IgD-negative memory B cell (primary cell): ENCODE measurements around the gene GATA1. TPM values are rescaled to one million over a fixed set of nuclear protein-coding genes. Genes with fewer than 3 reads are reported as not detected.

Experiments used
- H3K27ac Mint-ChIP-seq, 3 donors: one replicate each; pipeline ENCODE4 v1.8.0; 2020 to 2022; ENCODE audit warnings: mild to moderate bottlenecking in 3 of 3, mixed read lengths in 3 of 3, moderate library complexity in 1 of 3
- H3K27me3 Mint-ChIP-seq: one replicate; pipeline ENCODE4 v1.8.0; 2021; ENCODE audit warnings: mixed read lengths
- H3K36me3 Mint-ChIP-seq: one replicate; pipeline ENCODE4 v1.8.0; 2020; ENCODE audit warnings: mild to moderate bottlenecking, mixed read lengths
- H3K4me1 Mint-ChIP-seq, 3 donors: one replicate each; pipeline ENCODE4 v1.8.0; 2020 to 2022; ENCODE audit warnings: mixed read lengths in 3 of 3, mild to moderate bottlenecking in 1 of 3
- H3K4me3 Mint-ChIP-seq, 4 donors: one replicate each; pipeline ENCODE4 v1.8.0; 2020 to 2022; ENCODE audit warnings: mild to moderate bottlenecking in 4 of 4, mixed read lengths in 4 of 4, moderate library complexity in 3 of 4
- H3K9me3 Mint-ChIP-seq, 3 donors: one replicate each; pipeline ENCODE4 v1.8.0; 2020 to 2021; ENCODE audit warnings: mixed read lengths in 3 of 3, mild to moderate bottlenecking in 1 of 3
- polyA plus RNA-seq: library from polyadenylated mRNA; unstranded; fragments of 300-500 nt; fragmentation: Illumina TruSeq; gene quantifications from one replicate; pipeline ENCODE4 v1.2.3, GENCODE V29; 2021

The GATA1 gene
- not detected for polyA plus RNA-seq

GRCh38 chrX:48786341-48786800 lies at the start of gene GATA1:
Gene GATA1 (plus strand): TSS chrX:48786590. CDS start chrX:48791110, 4,520 bp downstream.
- H3K36me3 Mint-ChIP-seq, result no peaks in the 10 kb centered on the region
- no peaks in the 10 kb centered on the region for H3K9me3 Mint-ChIP-seq
- H3K27me3 Mint-ChIP-seq, result peaks cover 14% of the 10 kb centered on the region
- no peak within 1 kb of the TSS for H3K4me3 Mint-ChIP-seq
- H3K27ac Mint-ChIP-seq, result peak within 1 kb of the TSS in 1 of 3 donors; percentile 83
- H3K4me1 Mint-ChIP-seq, result peaks cover 0 to 3% (median 1%) of the 10 kb centered on the region in 3 donors

- Mint-ChIP-seq H3K4me3 (peak overlapping the region; percentile 69 to 95 (median 92)), H3K9me3 (peaks cover 0 to 2% (median 0%) of the 10 kb centered on the region in 3 donors), H3K4me1 (peaks cover 9 to 12% (median 10%) of the 10 kb centered on the region in 3 donors), H3K27ac (peak overlapping the region; percentile 74 to 96 (median 89)), H3K27me3 (no peaks in the 10 kb centered on the region), H3K36me3 (peaks cover 3% of the 10 kb centered on the region)
Observed at GRCh38 chrX:48736878-48737212, 49.5 kb upstream of the GATA1 start.

- Mint-ChIP-seq H3K27me3 (no peaks in the 10 kb centered on the region), H3K9me3 (peaks cover 0 to 2% (median 0%) of the 10 kb centered on the region in 3 donors)
Observed at GRCh38 chrX:48737213-48737938, 49.0 kb upstream of the GATA1 start.

GRCh38 chrX:48737940-48738339 lies 48.5 kb upstream of the GATA1 start:
- peaks cover 0 to 2% (median 0%) of the 10 kb centered on the region in 3 donors for H3K9me3 Mint-ChIP-seq
- H3K4me3 Mint-ChIP-seq, result peak overlapping the region; percentile 69 to 95 (median 92)
- H3K27me3 Mint-ChIP-seq, result no peaks in the 10 kb centered on the region
- peaks cover 9 to 12% (median 10%) of the 10 kb centered on the region in 3 donors for H3K4me1 Mint-ChIP-seq
- peak overlapping the region in 2 of 3 donors; percentile 89 to 96 for H3K27ac Mint-ChIP-seq
- no peaks in the 10 kb centered on the region for H3K36me3 Mint-ChIP-seq

More at GRCh38 chrX:48737213-48737938, 49.0 kb upstream of the GATA1 start:
- Mint-ChIP-seq H3K36me3 (peaks cover 1% of the 10 kb centered on the region), H3K4me3 (peak overlapping the region; percentile 69 to 95 (median 92)), H3K4me1 (peaks cover 9 to 12% (median 10%) of the 10 kb centered on the region in 3 donors), H3K27ac (peak overlapping the region; percentile 74 to 96 (median 89))

- no peaks in the 10 kb centered on the region for H3K36me3 Mint-ChIP-seq
- H3K9me3 Mint-ChIP-seq, result peaks cover 0 to 2% (median 0%) of the 10 kb centered on the region in 3 donors
- H3K27me3 Mint-ChIP-seq, result peaks cover 2% of the 10 kb centered on the region
- no peak overlapping the region for H3K4me3 Mint-ChIP-seq
- peaks cover 4 to 5% (median 4%) of the 10 kb centered on the region in 3 donors for H3K4me1 Mint-ChIP-seq
- no peak overlapping the region for H3K27ac Mint-ChIP-seq
Observed at GRCh38 chrX:48741834-48742233, 44.6 kb upstream of the GATA1 start.

- H3K27ac Mint-ChIP-seq, result no peak overlapping the region
- no peaks in the 10 kb centered on the region for H3K4me1 Mint-ChIP-seq
- peaks cover 5% of the 10 kb centered on the region for H3K27me3 Mint-ChIP-seq
- H3K9me3 Mint-ChIP-seq, result peaks cover 0 to 2% (median 0%) of the 10 kb centered on the region in 3 donors
- H3K36me3 Mint-ChIP-seq, result no peaks in the 10 kb centered on the region
- H3K4me3 Mint-ChIP-seq, result no peak overlapping the region
Observed at GRCh38 chrX:48745222-48745621, 41.2 kb upstream of the GATA1 start.

GRCh38 chrX:48747415-48748016 lies 38.9 kb upstream of the GATA1 start:
- Mint-ChIP-seq H3K36me3 (no peaks in the 10 kb centered on the region), H3K27ac (no peak overlapping the region), H3K4me3 (no peak overlapping the region)

GRCh38 chrX:48749182-48749581 lies 37.2 kb upstream of the GATA1 start:
- H3K27ac Mint-ChIP-seq, result no peak overlapping the region
- H3K4me3 Mint-ChIP-seq, result no peak overlapping the region
- H3K4me1 Mint-ChIP-seq, result no peaks in the 10 kb centered on the region
- H3K9me3 Mint-ChIP-seq, result no peaks in the 10 kb centered on the region
- no peaks in the 10 kb centered on the region for H3K36me3 Mint-ChIP-seq
- peaks cover 5% of the 10 kb centered on the region for H3K27me3 Mint-ChIP-seq

More at GRCh38 chrX:48747415-48748016, 38.9 kb upstream of the GATA1 start:
- Mint-ChIP-seq H3K4me1 (no peaks in the 10 kb centered on the region), H3K27me3 (peaks cover 5% of the 10 kb centered on the region), H3K9me3 (no peaks in the 10 kb centered on the region)

- Mint-ChIP-seq H3K27ac (no peak overlapping the region), H3K27me3 (peaks cover 3% of the 10 kb centered on the region), H3K36me3 (peaks cover 2% of the 10 kb centered on the region), H3K9me3 (no peaks in the 10 kb centered on the region), H3K4me1 (no peaks in the 10 kb centered on the region), H3K4me3 (peak overlapping the region in 1 of 4 donors; percentile 21)
Observed at GRCh38 chrX:48751343-48751742, 35.0 kb upstream of the GATA1 start.

GRCh38 chrX:48752498-48752897 lies 33.9 kb upstream of the GATA1 start:
- Mint-ChIP-seq H3K27ac (peak overlapping the region in 1 of 3 donors; percentile 28), H3K4me3 (no peak overlapping the region), H3K27me3 (peaks cover 3% of the 10 kb centered on the region), H3K4me1 (no peaks in the 10 kb centered on the region), H3K9me3 (no peaks in the 10 kb centered on the region), H3K36me3 (peaks cover 2% of the 10 kb centered on the region)

- no peak overlapping the region for H3K4me3 Mint-ChIP-seq
- H3K36me3 Mint-ChIP-seq, result peaks cover 2% of the 10 kb centered on the region
- no peak overlapping the region for H3K27ac Mint-ChIP-seq
- H3K9me3 Mint-ChIP-seq, result no peaks in the 10 kb centered on the region
- H3K27me3 Mint-ChIP-seq, result peaks cover 3% of the 10 kb centered on the region
- H3K4me1 Mint-ChIP-seq, result no peaks in the 10 kb centered on the region
Observed at GRCh38 chrX:48753708-48754228, 32.6 kb upstream of the GATA1 start.

- Mint-ChIP-seq H3K27me3 (peaks cover 5% of the 10 kb centered on the region), H3K27ac (no peak overlapping the region), H3K9me3 (no peaks in the 10 kb centered on the region), H3K4me3 (no peak overlapping the region), H3K4me1 (no peaks in the 10 kb centered on the region), H3K36me3 (peaks cover 2% of the 10 kb centered on the region)
Observed at GRCh38 chrX:48754238-48754637, 32.2 kb upstream of the GATA1 start.

- Mint-ChIP-seq H3K4me3 (no peak within 1 kb of the TSS), H3K36me3 (peaks cover 1% of the 10 kb centered on the region), H3K27ac (no peak within 1 kb of the TSS), H3K27me3 (peaks cover 13% of the 10 kb centered on the region), H3K9me3 (no peaks in the 10 kb centered on the region), H3K4me1 (no peaks in the 10 kb centered on the region)
Observed at GRCh38 chrX:48761674-48762471, 24.5 kb upstream of the GATA1 start, which contains the start of gene GLOD5. Gene GLOD5 (plus strand): TSS chrX:48761747. CDS start chrX:48761791, 44 bp downstream.

GRCh38 chrX:48769230-48769629 lies 17.2 kb upstream of the GATA1 start:
- no peaks in the 10 kb centered on the region for H3K36me3 Mint-ChIP-seq
- no peaks in the 10 kb centered on the region for H3K4me1 Mint-ChIP-seq
- peaks cover 7% of the 10 kb centered on the region for H3K27me3 Mint-ChIP-seq
- no peak overlapping the region for H3K4me3 Mint-ChIP-seq
- peaks cover 0 to 2% (median 0%) of the 10 kb centered on the region in 3 donors for H3K9me3 Mint-ChIP-seq
- no peak overlapping the region for H3K27ac Mint-ChIP-seq
